A549 treated with AZD2906 at 1 μM for 4 hours (cell line): ENCODE results near the gene GPATCH11. TPM values are rescaled to one million over a fixed set of nuclear protein-coding genes. Genes with fewer than 3 reads are reported as not detected.

ENCODE experiments used
- total RNA-seq: library from RNA; stranded (reverse); fragments of 200-300 nt; extraction: Qiagen RNA extraction; gene quantifications from 5 replicates; pipeline ENCODE4 v1.2.3, GENCODE V29; 2022

GPATCH11 gene
- 7.8 to 11.4 TPM (median 9.2 TPM) in 5 replicates for total RNA-seq

GRCh38 chr2:37083873-37084794 lies at the start of gene GPATCH11, which contains the start of gene HEATR5B:
TSS of gene GPATCH11 (plus strand) at chr2:37084518. CDS start at chr2:37088382, 3,864 bp downstream.
TSS of gene HEATR5B (minus strand) at chr2:37084372. CDS start at chr2:37083414, 958 bp downstream.

Other genes starting within 250 kb of the GPATCH11 start
- 11.4 to 16.6 TPM (median 15.7 TPM) in 5 replicates for gene STRN, start 118.0 kb upstream of the GPATCH11 start, total RNA-seq
- gene HEATR5B, start 146 bp upstream of the GPATCH11 start, total RNA-seq: 5.7 to 7.8 TPM (median 6.8 TPM) in 5 replicates
- gene EIF2AK2, start 72.5 kb downstream of the GPATCH11 start, total RNA-seq: 16.2 to 31.7 TPM (median 20.8 TPM) in 5 replicates
- not detected in 5 replicates for gene SULT6B1, start 104.2 kb downstream of the GPATCH11 start, total RNA-seq
- gene CEBPZOS, start 112.0 kb downstream of the GPATCH11 start, total RNA-seq: 36.4 to 39.5 TPM (median 37.4 TPM) in 5 replicates
- gene CEBPZ, start 147.1 kb downstream of the GPATCH11 start, total RNA-seq: 58.3 to 82.9 TPM (median 63.7 TPM) in 5 replicates
- gene NDUFAF7, start 147.1 kb downstream of the GPATCH11 start, total RNA-seq: 16.7 to 18.4 TPM (median 17.7 TPM) in 5 replicates
- 8.6 to 17.3 TPM (median 12.5 TPM) in 5 replicates for gene PRKD3, start 240.3 kb downstream of the GPATCH11 start, total RNA-seq